Measurements from ENCODE around the gene CLNS1A.
"Not testable (repeated sequence)": the region's sequence is repeated elsewhere in the genome, so short reads cannot be mapped to it uniquely, and the experiment has no call there.

Gene CLNS1A

DNA sequence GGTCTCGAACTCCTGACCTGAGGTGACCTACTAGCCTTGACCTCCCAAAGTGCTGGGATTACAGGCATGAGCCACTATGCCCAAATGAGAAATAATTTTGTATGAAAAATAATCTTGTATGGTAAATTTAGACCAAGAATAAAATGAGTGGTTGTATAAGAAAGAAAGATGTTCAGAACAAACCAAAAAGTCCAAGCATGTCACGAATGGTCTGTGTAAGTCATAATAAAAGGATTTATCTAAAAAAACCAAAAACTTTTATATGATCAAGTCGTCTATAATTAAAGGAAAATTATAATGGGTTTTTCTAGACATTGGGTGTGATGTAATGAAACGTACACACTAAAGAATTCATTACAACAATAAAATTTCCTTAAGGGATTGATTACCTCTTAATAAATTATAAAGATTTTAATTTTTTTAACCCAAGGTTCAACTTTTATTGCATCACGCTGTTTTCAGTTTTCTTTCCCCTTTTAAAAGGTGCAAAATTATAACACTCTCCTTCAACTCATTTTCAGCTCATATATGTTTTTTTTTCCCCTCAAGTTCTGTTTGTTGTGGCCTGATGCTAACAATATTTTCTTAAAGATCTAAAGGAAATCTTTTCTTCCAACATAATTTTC is 56.8 kb downstream of the CLNS1A start:
- Histone ChIP-seq H3K36me3 (ENCODE audit: insufficient read depth, low read length) (no peaks in the 10 kb centered on the region), H3K9me3 (ENCODE audit: low read depth, low read length) (peaks cover 5% of the 10 kb centered on the region; the same call in 1 of the 2 replicates), H3K27ac (no peak overlapping the region), H3K9ac (ENCODE audit: insufficient read length) (no peak overlapping the region), H3K4me3 (no peak overlapping the region)
- TF ChIP-seq POLR2AphosphoS5 (IDR thresholded peaks at IDR 0.05; ENCODE audit: borderline replicate concordance, low read depth, low read length), result no peak
- no peak for TF ChIP-seq FOXP2 (optimal IDR thresholded peaks at IDR 0.05; ENCODE audit: control extremely low read depth, extremely low read length, insufficient read depth)
- TF ChIP-seq EZH2 (IDR thresholded peaks at IDR 0.05), result no peak
- DNase-seq (ENCODE audit: low read depth, low spot score), result no peak

DNA sequence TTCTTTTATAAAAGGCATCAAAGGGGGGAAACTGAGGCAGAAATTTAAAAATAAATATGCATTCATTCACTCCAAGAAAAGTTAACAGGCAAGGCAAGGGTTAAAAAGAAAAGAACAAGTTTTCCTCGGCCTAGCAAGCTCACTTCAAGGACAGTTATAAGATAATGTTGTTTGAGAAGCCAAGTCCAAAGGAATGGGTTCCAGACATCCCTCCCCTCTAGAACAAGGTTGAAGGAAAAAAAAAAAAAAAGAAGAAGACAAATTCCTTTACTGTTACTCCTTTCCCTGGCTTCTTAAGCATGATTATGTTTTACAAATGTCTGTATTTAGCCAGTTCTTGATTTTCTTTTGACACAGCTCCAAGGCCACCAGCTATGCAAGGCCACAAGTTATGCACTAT is 62.2 kb downstream of the CLNS1A start:
- H3K27ac ChIP-seq; H3K36me3 ChIP-seq (ENCODE audit: insufficient read depth, low read length); H3K9me3 ChIP-seq (ENCODE audit: low read depth, low read length); H3K4me3 ChIP-seq; DNase-seq (ENCODE audit: low read depth, low spot score); H3K9ac ChIP-seq (ENCODE audit: insufficient read length): not testable (repeated sequence)

DNA sequence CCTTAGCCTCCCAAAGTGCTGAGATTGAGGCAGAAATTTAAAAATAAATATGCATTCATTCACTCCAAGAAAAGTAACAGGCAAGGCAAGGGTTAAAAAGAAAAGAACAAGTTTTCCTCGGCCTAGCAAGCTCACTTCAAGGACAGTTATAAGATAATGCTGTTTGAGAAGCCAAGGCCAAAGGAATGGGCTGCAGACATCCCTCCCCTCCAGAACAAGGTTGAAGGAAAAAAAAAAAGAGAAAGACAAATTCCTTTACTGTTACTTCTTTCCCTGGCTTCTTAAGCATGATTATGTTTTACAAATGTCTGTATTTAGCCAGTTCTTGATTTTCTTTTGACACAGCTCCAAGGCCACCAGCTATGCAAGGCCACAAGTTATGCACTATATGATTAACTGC is 66.7 kb downstream of the CLNS1A start:
- H3K9ac ChIP-seq (ENCODE audit: insufficient read length); H3K4me3 ChIP-seq; DNase-seq (ENCODE audit: low read depth, low spot score); H3K9me3 ChIP-seq (ENCODE audit: low read depth, low read length); H3K36me3 ChIP-seq (ENCODE audit: insufficient read depth, low read length); H3K27ac ChIP-seq: not testable (repeated sequence)

DNA sequence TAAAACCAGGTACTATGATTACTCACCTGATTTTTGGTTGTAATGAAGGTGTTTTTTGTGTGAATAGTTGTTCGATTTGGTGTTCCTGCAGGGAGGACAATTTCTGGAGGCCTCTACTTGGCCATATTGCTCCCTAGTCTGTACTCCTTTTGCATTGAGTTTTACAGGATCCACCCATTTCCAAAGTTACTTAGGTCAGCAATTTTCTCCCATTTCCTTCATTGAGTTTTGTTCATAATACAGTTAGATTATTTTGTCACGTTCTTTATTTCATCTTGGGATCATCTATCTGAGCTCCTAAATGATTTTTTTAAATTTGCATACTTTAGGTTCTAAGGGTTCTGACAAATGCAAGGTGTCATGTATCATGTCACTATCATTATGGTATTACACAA is 67.9 kb downstream of the CLNS1A start:
- TF ChIP-seq FOXP2 (optimal IDR thresholded peaks at IDR 0.05; ENCODE audit: control extremely low read depth, extremely low read length, insufficient read depth), result no peak
- no peak for TF ChIP-seq POLR2AphosphoS5 (IDR thresholded peaks at IDR 0.05; ENCODE audit: borderline replicate concordance, low read depth, low read length)
- DNase-seq (ENCODE audit: low read depth, low spot score), result no peak
- H3K9ac ChIP-seq (ENCODE audit: insufficient read length), result no peak overlapping the region
- no peak overlapping the region for H3K27ac ChIP-seq
- no peak overlapping the region for H3K4me3 ChIP-seq
- no peaks in the 10 kb centered on the region for H3K9me3 ChIP-seq (ENCODE audit: low read depth, low read length)
- H3K36me3 ChIP-seq (ENCODE audit: insufficient read depth, low read length), result no peaks in the 10 kb centered on the region

DNA sequence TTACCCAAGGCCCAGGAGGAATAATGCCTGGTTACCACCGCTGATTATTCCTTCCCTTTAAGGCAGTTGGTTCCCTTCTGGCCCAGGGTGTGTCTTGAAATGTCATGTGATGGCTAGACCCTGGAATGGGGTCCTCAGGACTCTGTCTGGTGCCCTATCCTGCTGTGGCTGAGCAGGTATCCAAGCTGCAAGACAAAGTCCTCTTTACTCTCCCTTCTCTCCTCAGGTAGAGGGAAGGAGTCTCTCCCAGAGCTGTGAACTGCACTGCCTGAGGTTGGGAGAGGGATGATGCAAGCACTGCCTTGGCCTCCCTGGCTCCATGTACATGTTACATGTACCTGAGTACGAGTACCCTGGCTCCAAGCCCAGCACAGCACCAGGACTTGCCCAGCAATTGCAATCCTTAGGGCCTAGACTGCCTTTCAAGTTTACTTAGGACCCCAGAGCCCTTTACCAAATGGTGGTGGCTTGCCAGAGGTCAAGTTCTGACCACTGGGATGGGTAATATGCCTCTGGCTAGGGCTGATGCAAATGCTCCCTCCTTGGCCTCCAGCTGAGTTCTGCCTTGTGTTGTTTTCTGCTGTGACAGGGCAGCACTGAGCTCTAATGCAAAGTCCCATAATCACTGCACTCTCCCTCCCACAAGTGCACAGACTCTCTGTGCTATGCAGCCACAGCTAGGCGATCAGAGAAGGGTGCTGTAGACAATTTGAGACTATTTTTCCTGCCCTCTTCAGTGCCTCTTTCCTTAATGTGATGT is 68.5 kb downstream of the CLNS1A start:
- no peaks in the 10 kb centered on the region for H3K36me3 ChIP-seq (ENCODE audit: insufficient read depth, low read length)
- no peak overlapping the region for H3K4me3 ChIP-seq
- TF ChIP-seq FOXP2 (optimal IDR thresholded peaks at IDR 0.05; ENCODE audit: control extremely low read depth, extremely low read length, insufficient read depth), result no peak
- H3K9ac ChIP-seq (ENCODE audit: insufficient read length), result no peak overlapping the region
- no peaks in the 10 kb centered on the region for H3K9me3 ChIP-seq (ENCODE audit: low read depth, low read length)
- DNase-seq (ENCODE audit: low read depth, low spot score), result no peak
- no peak overlapping the region for H3K27ac ChIP-seq

DNA sequence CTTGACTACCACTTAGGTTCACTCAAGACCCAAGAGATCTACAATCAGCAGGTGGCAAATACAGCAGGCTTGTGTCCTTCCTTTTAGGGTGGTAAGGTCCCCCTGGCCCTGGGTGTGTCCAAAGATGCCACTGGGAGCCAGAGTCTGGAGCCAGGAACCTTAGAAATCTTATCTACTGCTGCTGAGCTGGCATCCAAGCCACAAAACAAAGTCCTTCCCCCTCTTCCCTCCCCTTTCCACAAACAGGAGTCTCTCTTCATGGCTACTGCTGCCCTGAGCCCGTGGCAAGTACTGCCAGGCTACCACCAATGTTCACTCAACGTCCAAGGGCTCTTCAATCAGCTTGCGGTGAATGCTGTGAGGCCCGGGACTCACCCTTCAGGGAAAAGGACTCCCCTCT is 69.3 kb downstream of the CLNS1A start:
- H3K27ac ChIP-seq, result no peak overlapping the region
- no peak for TF ChIP-seq FOXP2 (optimal IDR thresholded peaks at IDR 0.05; ENCODE audit: control extremely low read depth, extremely low read length, insufficient read depth)
- TF ChIP-seq EZH2 (IDR thresholded peaks at IDR 0.05), result no peak
- no peak for TF ChIP-seq POLR2AphosphoS5 (IDR thresholded peaks at IDR 0.05; ENCODE audit: borderline replicate concordance, low read depth, low read length)
- no peaks in the 10 kb centered on the region for H3K9me3 ChIP-seq (ENCODE audit: low read depth, low read length)
- no peaks in the 10 kb centered on the region for H3K36me3 ChIP-seq (ENCODE audit: insufficient read depth, low read length)
- no peak for DNase-seq (ENCODE audit: low read depth, low spot score)
- no peak overlapping the region for H3K4me3 ChIP-seq
- no peak overlapping the region for H3K9ac ChIP-seq (ENCODE audit: insufficient read length)

All from SK-N-MC (cell line).